NCI-H187 treated with DMSO at 0.1 percent for 48 hours (cell line): ENCODE results near the gene ANKS1B.

Experiments
- DNase-seq: peaks from one replicate; lab custom pipeline; 2025; lab: John Stamatoyannopoulos, UW

Gene ANKS1B

GRCh38 chr12:99200711-99201384 is 783.9 kb downstream of the ANKS1B start:
- DNase-seq = no peak

DNA sequence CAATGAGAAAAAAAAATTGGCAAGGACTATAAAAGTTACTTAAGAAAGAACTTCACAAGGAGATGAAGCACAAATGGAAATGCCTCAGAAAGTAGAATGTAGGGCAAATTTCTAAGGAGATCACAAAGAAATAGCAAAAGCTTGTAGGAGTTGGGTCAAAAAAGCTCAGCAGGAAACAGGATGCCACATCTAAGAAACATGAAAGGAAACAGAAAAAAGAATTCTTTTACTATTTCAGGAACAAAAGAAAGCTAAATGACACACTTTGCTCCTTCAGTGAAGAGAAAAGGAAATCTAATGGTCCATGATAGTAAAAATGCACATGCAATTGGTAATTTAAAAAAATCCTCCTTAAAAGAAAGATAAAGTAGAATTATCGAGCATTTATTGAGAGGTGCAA is 789.3 kb downstream of the ANKS1B start:
- DNase-seq = no peak

DNA sequence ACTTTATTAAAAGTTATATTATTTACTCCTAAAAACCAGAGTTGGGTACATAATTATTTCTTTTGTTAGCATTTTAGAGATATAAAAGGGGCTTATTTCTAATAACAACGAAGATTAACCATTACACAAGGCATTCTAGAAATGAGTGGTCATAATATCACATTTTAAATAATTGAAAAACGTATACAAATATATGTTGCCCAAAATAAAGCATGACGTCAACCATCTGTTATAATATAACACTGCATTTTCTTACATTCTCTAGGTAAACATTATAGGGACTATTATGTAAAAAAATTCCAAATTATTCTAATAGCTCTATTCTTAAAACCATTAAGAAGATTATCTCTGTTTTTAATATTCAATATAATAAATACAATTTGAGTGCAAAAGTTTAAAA is 792.2 kb downstream of the ANKS1B start:
- no peak for DNase-seq

GRCh38 chr12:99176871-99177270 is 807.9 kb downstream of the ANKS1B start:
- DNase-seq = no peak

DNA sequence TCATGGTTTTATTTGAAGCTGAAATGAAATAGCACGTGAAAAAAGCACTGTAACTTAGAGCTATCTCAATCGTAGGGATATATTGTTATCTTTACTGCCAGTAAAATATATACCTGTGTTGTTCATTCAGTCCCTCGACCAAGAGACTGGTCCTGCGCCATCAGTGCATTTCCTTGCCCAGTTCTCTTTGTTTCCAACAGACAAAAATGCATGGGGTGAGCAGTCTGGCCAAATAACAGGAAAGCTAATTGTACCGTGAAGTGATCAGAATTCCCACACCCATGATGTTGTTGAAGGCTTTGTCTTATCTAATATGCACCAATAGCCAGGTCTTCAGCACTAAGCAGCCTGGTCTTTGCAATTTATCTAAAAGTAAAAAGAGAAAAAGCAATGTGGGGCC is 814.3 kb downstream of the ANKS1B start:
- DNase-seq = no peak

- no peak for DNase-seq
Measured at GRCh38 chr12:99170037-99170436, 814.7 kb downstream of the ANKS1B start.

DNA sequence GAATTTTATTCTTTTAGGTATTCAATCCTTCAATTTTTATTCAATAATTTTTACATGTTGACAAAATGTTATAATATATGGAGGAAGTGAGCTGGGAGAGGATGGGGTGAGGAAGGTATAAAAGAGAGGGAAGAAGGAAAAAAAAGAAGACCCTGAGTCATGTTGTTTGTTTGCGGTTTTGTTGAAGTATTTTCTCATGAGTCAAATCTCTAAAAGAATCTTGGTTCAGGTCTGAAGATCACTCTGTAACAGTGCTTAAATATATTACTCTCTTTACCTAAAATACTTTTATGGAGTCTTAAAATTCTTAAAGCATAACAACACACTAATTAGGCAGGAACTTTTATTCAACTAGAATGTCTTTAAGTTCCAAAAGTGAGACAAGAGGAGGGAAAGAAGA is 826.8 kb downstream of the ANKS1B start:
- no peak for DNase-seq

GRCh38 chr12:99154983-99155336 is 829.8 kb downstream of the ANKS1B start:
- no peak for DNase-seq

DNA sequence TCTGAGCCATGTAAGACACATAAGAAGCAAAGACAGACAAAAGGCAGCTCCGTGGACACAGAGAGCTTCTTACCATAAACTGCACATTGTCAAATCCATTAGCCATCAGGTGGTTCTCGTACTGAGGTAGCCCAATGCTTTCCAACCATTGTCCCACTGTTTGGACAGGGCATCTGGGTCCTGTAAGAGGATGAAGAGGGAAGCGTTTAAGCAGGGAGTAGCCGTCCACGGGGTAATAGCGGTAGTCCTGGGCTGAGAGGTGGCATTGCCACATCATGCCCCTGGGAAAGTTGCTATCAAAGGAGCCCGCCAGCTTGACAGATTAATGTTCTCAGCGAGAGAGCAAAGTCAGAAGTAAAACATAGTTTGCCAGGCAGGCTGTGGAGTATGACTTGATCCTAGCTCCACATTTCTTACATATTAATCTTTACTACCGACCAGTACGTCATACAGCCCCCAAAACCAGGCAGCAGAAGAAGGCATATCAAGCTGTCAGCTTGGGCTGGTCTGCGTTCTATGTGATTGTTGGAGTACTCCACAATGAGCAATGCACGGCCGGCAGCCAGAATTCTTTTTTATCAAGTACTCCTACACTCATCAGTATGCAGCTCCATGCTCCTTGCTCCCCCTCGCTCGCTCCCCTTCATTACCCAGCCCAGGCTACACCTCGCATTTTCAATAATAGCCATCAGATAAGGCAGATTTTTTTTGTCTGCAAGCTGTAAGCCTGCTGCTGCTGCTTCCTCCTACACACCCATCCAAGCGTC is 830.3 kb downstream of the ANKS1B start:
- no peak for DNase-seq

GRCh38 chr12:99153293-99153692 is 831.4 kb downstream of the ANKS1B start:
- DNase-seq = no peak

DNA sequence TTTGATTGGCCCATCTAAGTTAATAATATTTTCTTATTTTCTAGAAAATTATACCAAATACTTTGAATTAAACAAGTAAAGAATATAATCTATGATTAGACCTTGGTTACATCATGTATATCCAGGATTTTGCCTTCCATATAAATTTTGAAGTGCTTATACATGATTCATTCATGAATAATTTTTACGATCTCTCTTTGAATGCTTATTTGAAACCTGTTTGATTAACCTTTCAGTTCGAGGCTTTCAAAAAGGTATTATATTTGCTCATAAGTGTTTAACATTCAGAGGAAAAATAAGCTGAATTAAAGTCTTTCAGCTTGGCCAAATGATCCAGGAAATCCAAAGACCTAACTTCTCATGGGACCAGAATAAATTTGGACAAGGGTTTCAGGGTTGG is 832.4 kb downstream of the ANKS1B start:
- DNase-seq = no peak

GRCh38 chr12:99151744-99152143 is 833.0 kb downstream of the ANKS1B start:
- no peak for DNase-seq

DNA sequence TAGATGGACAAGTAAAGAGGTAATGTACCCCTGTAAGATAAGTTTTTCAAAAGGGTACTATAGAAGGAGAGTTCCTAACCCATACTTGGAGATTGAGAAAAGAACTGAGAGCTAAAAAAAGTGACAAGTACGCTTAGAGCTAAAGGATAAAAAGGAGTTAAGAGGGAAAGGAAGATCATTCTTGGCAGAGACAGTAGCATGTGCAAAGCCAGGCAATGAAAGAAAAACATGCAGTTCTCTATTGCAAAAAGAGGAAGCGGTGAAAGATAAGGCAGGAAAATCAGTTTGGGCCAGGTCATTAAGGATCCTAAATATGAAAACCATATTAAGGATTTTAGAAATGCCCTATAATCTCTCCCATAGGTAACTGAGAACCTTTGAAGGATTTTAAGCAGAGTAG is 837.6 kb downstream of the ANKS1B start:
- no peak for DNase-seq

DNA sequence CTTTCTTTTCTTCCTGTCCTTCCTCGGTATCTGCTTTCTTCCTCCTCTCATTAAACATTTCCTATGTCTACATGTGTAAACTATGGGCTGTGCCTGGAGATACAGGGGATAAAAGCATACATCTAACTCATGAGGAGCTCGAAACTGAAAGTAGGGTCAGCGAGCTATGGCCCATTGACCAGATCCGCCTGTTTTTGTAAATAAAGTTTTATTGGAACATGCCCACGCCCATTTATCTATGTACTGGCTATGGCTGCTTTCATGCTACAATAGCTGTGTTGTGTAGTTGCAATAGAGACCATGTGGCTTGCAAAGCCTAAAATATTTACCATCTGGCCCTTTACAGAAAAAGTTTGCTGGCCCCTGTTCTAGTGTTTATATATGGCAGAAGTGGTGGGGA is 838.0 kb downstream of the ANKS1B start:
- DNase-seq = no peak

DNA sequence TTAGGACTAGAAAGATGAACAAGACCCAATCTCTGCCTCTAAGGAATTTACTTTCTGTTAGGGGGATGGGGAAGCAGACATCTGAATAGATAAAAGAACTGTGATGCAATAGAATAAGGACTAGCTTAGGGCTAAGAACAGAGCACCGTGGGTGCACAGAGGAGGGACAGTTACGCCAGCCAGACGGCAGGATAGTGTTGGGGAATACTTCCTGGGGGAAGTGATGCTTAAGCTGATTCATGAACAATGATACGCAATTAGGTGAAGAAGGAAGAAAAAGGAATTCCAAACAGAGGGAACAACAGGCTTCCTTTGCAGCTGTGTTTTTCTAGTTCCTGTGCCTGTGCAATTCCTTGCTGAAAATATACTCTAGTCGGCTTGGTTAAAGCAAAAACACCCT is 838.6 kb downstream of the ANKS1B start:
- no peak for DNase-seq

GRCh38 chr12:99142651-99143050 is 842.1 kb downstream of the ANKS1B start:
- DNase-seq = no peak

DNA sequence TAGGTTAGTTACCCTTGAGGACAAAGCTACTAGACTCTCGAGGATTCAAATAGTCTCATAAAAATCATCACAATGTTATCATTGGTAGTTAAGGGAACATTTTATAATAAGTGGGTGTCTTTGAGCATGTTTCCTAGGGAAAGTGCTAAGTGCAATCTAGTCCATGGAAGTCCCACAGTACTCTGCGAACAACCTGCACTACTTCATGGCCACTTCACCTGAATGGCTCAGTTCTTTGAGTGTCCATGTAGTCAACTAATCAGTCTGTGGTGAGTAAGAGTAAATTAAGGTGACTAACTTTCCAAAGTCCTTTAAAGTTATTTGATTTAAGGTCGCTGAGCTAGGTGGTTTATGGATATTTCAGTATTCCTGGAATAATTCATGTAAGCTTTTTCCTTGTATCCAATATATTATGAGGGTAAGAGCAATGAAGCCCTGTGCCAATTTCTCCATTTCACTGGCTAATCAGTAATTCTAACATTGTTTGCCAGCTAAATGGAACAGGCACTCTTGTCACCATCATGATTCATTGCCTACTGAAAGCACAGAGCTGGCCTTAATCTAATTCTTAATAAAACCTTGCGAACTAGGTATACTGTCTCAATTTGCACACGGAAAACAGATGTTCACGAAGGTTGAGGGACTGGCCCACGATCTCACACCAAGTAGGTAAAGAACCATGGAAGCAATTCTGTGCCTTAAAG is 844.6 kb downstream of the ANKS1B start:
- no peak for DNase-seq

GRCh38 chr12:99138393-99138792 is 846.3 kb downstream of the ANKS1B start:
- no peak for DNase-seq

DNA sequence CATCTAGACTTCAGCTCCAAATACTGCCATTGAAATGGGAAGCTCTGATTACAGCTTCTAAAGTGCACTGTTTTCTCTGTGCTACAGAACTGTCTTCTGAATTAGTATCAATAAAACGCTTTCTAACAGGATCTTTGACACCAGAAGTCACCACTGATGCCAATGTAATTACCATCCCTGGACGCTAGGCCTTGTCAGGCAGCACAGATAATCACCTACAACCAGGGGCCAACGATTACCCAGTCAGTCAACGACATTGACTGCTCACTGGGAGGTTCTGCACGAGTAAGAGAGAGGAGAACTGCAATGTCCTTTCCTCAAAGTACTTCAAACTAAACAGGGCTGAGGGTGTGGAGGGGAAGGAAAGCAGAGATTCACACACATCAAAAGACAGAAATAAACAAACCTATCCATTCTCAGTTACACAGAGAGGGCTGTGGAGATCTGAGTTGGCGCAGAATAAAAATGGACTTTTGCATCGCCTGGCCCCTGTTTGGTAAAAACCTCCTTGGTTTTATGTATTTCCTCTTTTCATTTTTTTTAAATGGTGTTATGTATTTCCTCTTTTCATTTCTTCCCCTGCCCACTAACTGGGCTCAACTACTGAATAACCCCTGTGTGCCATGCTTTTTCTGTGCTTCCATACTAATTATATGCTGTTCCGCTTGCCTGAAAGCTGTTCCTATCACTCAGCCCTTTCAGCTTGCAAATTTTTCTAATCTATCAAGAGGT is 847.4 kb downstream of the ANKS1B start:
- no peak for DNase-seq

- DNase-seq = no peak
Measured at GRCh38 chr12:99136516-99136915, 848.2 kb downstream of the ANKS1B start.

GRCh38 chr12:99135376-99135775 is 849.4 kb downstream of the ANKS1B start:
- DNase-seq = no peak

GRCh38 chr12:99133401-99133800 is 851.3 kb downstream of the ANKS1B start:
- DNase-seq = no peak
